A673 (cell line): ENCODE results near the gene PCDH7.

Experiments used
- CTCF ChIP-seq: fragments of 300-800, 200-600 bp; sonication (generic); conservative IDR thresholded peaks from 2 replicates; pipeline ENCODE4 v1.5.1; 2017; ENCODE audit warnings: low read depth, mild to moderate bottlenecking, antibody characterized with exemption, low read length, moderate library complexity, mixed read lengths
- EZH2 ChIP-seq: fragments of 200-600 bp; sonication (generic); IDR thresholded peaks from 2 replicates; pipeline ENCODE4 v1.6.1; 2017; ENCODE audit warnings: borderline replicate concordance, low read depth, mild to moderate bottlenecking, mixed read lengths, antibody characterized with exemption, low read length; ENCODE audit not compliant: poor library complexity, severe bottlenecking

- TF ChIP-seq CTCF (no peak), EZH2 (no peak)
Observed at GRCh38 chr4:30767147-30767845, 47.1 kb downstream of the PCDH7 start.
